LoVo (cell line): ENCODE data around the gene PCP2.

ENCODE experiments used
- DNase-seq: peaks from one replicate; pipeline ENCODE4 v3.0.0-alpha.2; 2016; ENCODE audit warnings: low spot score

The PCP2 gene

GRCh38 chr19:7618771-7619510 lies 14.6 kb downstream of the PCP2 start:
- DNase-seq = no peak

- DNase-seq = no peak
These were observed 15.2 kb downstream of the PCP2 start for GRCh38 chr19:7618348-7618747.

- DNase-seq = no peak
These were observed 15.8 kb downstream of the PCP2 start for GRCh38 chr19:7617735-7618134.

GRCh38 chr19:7617172-7617571 lies 16.3 kb downstream of the PCP2 start:
- DNase-seq = no peak

GRCh38 chr19:7614859-7615741 lies 18.4 kb downstream of the PCP2 start:
- no peak for DNase-seq

- DNase-seq = no peak
These were observed 20.9 kb downstream of the PCP2 start for GRCh38 chr19:7612282-7613274.

GRCh38 chr19:7611541-7612279 lies 21.8 kb downstream of the PCP2 start:
- no peak for DNase-seq

GRCh38 chr19:7610491-7611240 lies 22.9 kb downstream of the PCP2 start:
- no peak for DNase-seq

- DNase-seq = no peak
These were observed 25.5 kb downstream of the PCP2 start for GRCh38 chr19:7607874-7608560.

- no peak for DNase-seq
These were observed 26.2 kb downstream of the PCP2 start for GRCh38 chr19:7607212-7607873.

- no peak for DNase-seq
These were observed 27.2 kb downstream of the PCP2 start for GRCh38 chr19:7606289-7606688.

- no peak for DNase-seq
These were observed 27.9 kb downstream of the PCP2 start for GRCh38 chr19:7605490-7606222.

GRCh38 chr19:7603919-7604318 lies 29.6 kb downstream of the PCP2 start:
- DNase-seq = no peak

GRCh38 chr19:7602935-7603497 lies 30.5 kb downstream of the PCP2 start:
- DNase-seq = no peak

GRCh38 chr19:7602240-7602934 lies 31.1 kb downstream of the PCP2 start:
- DNase-seq = no peak

GRCh38 chr19:7600721-7601120 lies 32.8 kb downstream of the PCP2 start:
- DNase-seq = no peak

- no peak for DNase-seq
These were observed 35.3 kb downstream of the PCP2 start for GRCh38 chr19:7598180-7598579.

GRCh38 chr19:7597689-7598088 lies 35.8 kb downstream of the PCP2 start:
- DNase-seq = no peak
